ES-I3 (cell line): Measurements from ENCODE around the gene TRPV5.

Experiments
- H3K36me3 ChIP-seq: 2 replicates; pipeline ENCODE4 v1.6.1; 2013; ENCODE audit warnings: mild to moderate bottlenecking, low read length, control low read depth, moderate library complexity; ENCODE audit not compliant: insufficient read depth
- H3K4me1 ChIP-seq: 2 replicates; pipeline ENCODE4 v1.6.1; 2013; ENCODE audit warnings: mild to moderate bottlenecking, control low read depth, low read length; ENCODE audit not compliant: insufficient read depth
- H3K9ac ChIP-seq: 2 replicates; pipeline ENCODE4 v1.6.1; 2013; ENCODE audit warnings: low read depth, mild to moderate bottlenecking, low read length, moderate library complexity
- H3K9me3 ChIP-seq: 2 replicates; pipeline ENCODE4 v1.6.1; 2013; ENCODE audit warnings: mild to moderate bottlenecking, low read length, moderate library complexity; ENCODE audit not compliant: control insufficient read depth, insufficient read depth

TRPV5 gene

DNA sequence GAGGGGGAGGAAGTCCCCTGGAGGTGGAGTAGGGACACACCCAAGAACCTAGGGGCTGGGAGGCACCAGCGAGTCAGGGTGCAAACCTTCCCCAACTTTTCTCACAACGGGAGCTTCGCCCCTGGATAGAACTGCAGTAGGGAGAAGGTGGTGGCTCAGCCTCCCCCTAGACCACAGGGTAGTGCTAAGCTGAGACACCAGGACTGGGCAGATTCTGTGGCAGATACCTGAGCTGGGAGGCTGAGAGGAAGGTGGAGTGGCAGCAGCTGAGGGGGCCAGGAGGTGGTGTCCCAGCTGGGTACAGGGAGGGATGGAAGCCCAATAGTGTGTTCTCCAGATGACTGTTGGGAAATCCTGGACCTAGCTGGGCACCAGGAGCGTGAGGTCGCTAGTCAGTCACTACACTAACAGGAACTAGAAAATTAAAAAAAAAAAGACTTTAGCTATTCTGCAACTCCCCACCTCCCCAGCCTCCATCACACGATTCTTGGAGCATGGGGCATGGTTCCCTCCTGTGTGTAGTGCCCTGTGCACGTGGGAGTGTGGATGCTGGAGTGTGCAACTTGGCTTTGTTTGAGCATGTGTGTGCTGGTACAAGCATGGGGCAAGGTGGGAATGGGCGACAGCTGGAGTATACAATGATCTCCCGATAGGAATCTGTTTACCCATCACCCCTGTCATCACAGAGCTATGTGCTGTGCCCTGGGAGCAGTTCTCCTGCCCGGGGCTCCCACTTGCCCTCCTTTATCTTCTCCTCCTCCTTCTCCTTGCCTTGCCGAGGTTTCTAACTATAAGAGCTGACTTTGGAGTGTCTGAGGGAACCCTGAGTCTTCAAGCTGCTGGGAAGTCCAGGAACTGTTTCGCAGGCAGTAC is 39.2 kb downstream of the TRPV5 start:
- Histone ChIP-seq H3K36me3 (no peaks in the 10 kb centered on the region), H3K4me1 (0 out of 2 replicates have a peak, but pooled peaks cover 3% of the 10 kb centered on the region), H3K9me3 (no peaks in the 10 kb centered on the region), H3K9ac (no peak overlapping the region)

DNA sequence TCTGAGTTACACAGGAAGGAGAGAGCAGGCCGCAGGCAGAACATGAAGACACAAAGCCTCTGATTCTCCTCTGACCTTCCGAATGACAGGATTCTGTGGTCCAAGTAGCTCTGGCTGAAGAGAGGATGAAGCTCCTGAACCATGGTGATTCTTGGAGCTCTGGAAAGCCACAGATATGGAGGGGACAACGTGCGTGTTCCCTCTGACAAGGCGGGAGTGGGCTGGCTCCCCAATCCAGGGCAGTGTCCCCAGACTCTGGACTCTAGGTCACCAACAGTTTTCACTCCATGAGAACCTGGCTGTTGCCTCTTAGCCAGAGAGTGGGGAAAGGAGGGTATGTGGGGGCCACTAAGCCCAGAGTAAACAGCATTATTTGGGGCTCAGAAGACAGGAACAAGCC is 40.6 kb downstream of the TRPV5 start:
- H3K4me1 ChIP-seq = 0 out of 2 replicates have a peak, but pooled peaks cover 3% of the 10 kb centered on the region
- no peaks in the 10 kb centered on the region for H3K36me3 ChIP-seq
- no peaks in the 10 kb centered on the region for H3K9me3 ChIP-seq
- H3K9ac ChIP-seq = no peak overlapping the region

DNA sequence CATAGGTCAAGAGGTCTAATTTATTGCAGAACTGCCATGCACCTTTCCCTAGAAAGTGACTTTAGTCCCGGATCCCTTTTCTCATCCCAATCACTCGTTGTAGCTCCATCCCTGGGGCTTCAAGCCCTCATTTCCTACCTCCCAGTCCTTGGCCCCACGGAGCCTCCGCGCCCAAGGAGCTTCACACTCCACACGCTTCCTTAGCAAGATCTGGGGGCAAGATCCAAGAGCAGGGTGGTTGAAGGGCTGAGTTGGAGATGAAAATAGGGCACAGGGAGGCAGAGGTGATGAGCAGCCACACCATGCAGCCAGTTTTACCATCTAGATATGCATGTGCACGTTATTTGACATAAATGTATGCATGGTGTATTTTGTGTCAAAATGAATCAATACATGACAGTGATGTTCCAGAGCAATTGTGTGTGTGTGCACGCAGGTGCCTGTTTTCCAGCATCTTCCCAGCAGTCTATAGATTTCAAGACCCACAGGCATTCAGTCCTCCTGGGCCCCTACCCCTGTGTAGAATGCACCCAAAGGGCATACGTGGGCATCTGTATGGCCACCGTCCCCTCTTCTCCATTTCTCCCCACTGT is 42.0 kb downstream of the TRPV5 start:
- Histone ChIP-seq H3K9ac (no peak overlapping the region), H3K9me3 (no peaks in the 10 kb centered on the region), H3K4me1 (0 out of 2 replicates have a peak, but pooled peaks cover 3% of the 10 kb centered on the region), H3K36me3 (no peaks in the 10 kb centered on the region)

DNA sequence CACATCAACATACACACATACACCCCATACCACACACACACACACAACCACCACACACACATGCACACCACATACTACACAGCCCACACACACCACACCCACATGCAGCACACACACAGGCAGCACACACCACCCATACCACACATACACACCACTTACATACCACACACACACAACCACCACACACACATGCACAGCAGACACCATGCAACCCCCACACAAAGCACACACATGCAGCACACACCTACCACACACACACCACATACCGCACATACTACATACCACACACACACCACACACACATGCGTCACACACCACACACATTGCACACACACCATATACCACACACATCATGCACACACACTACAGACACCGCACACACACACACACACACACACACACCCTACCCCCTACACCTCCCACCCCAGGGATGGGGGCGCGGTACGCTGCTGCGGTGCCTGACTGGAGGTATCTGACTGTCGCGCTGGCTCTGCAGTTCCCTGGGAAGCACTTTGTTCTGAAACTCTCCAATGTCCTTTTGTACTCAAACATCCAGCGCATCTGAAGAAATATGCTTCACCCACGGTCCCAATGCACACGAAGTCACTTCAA is 42.6 kb downstream of the TRPV5 start:
- Histone ChIP-seq H3K9ac (no peak overlapping the region), H3K4me1 (0 out of 2 replicates have a peak, but pooled peaks cover 3% of the 10 kb centered on the region), H3K9me3 (no peaks in the 10 kb centered on the region), H3K36me3 (no peaks in the 10 kb centered on the region)

DNA sequence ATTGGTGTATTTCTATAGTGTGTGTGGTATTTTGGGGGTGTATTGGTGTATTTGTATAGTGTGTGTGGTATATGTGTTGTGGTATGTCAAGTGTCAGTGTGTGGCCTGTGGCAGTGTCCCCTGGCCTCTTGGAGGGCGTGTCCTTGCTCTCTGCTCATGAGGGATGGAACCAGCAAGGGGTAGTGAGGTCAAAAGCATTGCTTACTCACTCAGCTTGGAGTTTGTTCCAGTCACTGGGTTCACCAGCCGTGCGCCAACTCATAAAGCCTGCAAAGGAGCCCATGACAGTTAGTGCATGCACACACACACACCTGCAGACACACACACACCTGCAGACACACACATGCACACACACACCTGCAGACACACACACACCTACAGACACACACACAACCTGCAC is 43.7 kb downstream of the TRPV5 start:
- Histone ChIP-seq H3K9me3 (no peaks in the 10 kb centered on the region), H3K9ac (no peak overlapping the region), H3K4me1 (peaks cover 6% of the 10 kb centered on the region; the same call in 1 of the 2 replicates), H3K36me3 (no peaks in the 10 kb centered on the region)

DNA sequence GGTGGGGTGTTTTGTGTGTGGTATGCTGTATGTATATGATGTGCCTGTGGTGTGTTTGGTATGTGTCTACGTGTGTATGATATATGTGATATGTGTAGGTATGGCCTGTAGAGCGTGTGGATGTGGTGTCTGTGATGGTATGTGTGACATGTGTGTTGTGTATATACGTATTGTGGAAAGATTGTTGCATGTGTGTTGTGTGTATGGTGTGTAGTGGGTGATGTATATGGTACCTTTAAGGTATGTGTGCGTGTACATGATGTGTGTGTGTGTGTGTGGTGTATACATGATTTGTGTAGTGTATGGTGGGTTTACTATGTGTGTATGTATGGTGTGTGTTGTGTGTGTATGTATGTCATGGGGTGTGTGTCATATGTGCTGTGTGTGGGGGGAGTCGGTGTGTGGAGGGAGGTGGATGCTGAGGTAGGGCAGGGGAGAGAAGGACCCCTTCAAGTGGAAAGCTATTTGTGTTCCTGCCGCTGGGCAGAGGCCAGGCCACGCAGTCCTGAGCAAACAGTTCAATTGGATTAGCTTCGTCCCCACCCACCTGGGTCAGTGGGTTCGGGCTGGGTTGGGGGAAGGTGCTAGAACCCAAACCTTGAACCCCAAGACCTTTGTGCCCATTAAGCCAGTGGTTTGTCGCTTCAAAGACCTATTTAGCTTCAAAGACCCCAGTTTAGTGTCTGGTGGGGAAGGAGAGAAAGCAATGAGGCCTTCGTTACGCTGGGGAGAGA is 46.1 kb downstream of the TRPV5 start:
- H3K4me1 ChIP-seq = peaks cover 2% of the 10 kb centered on the region; the same call in 1 of the 2 replicates

DNA sequence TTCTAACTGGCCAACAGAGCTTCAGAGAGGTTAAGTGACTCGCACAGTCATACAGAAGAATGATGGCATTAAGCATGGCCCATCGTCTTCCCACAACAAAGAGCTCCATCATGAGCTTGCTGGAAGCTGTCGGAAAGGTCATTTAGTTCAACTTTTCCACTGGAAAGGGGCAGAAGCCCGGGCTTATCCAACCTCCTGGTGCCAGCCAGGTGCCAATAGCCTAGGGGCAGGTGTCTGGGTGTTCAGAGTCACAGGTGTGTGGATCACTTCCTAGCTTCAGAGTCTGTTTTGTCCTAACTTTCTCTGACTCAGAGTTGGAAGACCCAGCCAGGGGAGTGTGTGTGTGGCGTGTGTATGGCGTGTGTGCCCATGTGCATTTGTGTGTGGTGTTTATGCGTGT is 46.7 kb downstream of the TRPV5 start:
- no peaks in the 10 kb centered on the region for H3K36me3 ChIP-seq
- H3K9me3 ChIP-seq = no peaks in the 10 kb centered on the region
- peaks cover 2% of the 10 kb centered on the region; the same call in 1 of the 2 replicates for H3K4me1 ChIP-seq
- no peak overlapping the region for H3K9ac ChIP-seq

More for the DNA sequence above, 46.1 kb downstream of the TRPV5 start:
- Histone ChIP-seq H3K36me3 (no peaks in the 10 kb centered on the region), H3K9me3 (no peaks in the 10 kb centered on the region), H3K9ac (no peak overlapping the region)

DNA sequence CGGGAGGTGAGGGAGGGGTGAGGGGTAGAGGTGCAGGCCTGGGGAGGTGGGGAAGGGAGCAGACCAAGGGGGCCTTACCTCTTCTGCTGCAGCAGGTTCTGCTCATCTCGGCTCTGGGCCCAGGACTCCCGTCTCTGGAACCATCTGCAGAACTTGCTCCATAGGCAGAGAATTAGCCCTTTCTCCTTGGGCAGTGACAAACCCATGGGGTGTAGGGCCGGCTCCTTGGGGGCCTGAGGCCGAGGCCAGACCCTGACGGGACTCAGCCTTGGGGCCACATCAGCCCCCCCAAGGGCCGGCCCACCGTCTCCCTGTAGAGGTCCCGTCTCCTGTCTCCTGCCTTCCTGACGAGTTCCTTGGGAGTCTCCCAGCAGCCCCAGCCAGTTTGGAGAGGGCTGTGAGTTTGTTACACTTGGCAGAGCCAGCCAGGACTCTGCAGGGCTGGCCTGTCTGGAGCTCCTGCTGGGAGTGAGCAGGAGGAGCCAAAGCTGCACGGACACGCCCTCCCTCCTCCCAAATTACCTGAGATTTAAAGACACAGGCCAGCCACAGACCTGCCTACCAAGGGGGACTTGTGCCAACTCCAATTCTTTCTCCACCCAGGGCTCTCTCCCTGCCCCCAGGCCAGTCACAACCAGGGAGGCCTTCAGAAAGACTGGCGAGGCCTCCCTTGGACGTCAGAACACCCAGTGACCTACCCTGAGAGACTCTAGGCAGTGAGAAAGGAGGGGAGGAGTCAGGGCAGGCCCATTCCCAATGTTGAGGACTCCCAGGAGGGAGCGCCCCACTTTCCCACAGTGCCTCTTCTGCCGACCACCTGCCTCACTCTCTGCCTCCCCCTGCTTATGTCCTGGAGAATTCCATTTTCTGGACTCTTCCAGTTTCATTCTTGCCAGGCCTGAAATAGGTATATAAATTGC is 48.0 kb downstream of the TRPV5 start, which contains the start of gene TRPV6:
TRPV6 (minus strand) TSS at position 435 of the 920 bp plus-strand sequence.
- Histone ChIP-seq H3K4me1 (peaks cover 2% of the 10 kb centered on the region; the same call in 1 of the 2 replicates), H3K9ac (no peak within 1 kb of the TSS), H3K9me3 (no peaks in the 10 kb centered on the region), H3K36me3 (no peaks in the 10 kb centered on the region)

DNA sequence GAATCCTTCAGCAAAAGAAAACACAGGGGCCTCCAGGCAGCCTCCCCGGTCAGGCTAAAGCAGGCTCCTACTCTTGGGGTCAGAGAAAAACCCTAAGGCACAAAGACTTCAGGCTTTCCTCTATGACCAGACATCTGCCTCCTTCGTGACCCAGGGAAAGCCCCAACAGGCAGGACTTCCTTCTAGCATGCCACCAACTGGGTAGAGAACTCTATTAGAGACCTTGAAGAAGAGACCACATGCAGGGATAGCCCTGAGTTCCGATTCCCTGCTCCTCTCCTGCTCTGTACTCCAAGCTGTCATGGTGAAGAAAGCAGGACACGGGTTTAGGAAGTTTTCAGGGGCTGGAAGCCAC is 49.3 kb downstream of the TRPV5 start:
- no peak overlapping the region for H3K9ac ChIP-seq
- H3K4me1 ChIP-seq = peaks cover 2% of the 10 kb centered on the region; the same call in 1 of the 2 replicates
- H3K36me3 ChIP-seq = no peaks in the 10 kb centered on the region
- no peaks in the 10 kb centered on the region for H3K9me3 ChIP-seq

DNA sequence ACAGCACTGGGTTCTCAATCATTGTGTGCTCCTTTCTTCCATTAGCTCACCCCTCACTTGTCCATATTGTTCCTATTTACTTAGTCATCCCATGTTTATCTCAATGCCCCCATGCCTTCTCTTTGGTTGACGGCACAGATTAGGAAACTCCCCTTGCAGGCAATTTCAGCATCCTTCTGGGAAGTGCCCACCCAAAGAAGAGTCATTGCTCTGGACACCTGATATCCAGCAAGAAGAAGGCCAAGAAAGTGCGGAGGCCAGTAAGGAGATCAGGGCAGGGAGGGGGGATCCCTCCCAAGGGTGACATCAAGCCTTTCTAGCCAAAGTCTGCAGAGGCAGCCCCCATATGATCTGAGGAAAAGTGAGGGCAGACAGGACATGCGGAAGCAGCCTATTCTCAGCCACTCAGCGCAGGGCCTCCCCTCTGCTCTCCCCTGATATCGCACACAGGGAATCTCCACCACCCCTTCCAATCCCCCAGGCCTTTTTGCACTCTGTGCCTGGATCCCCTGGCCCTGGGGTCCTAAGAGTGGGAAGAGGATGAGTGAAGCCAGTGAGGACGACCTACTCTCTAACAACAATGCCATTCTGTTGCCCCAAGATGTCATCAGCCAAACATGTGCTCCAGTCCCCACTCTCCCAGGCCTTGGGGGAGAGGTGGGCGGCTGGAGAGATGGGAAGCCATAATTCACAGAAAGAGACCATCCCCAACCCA is 49.8 kb downstream of the TRPV5 start:
- H3K9ac ChIP-seq = no peak overlapping the region
- H3K36me3 ChIP-seq = no peaks in the 10 kb centered on the region
- H3K9me3 ChIP-seq = no peaks in the 10 kb centered on the region
- H3K4me1 ChIP-seq = peaks cover 2% of the 10 kb centered on the region; the same call in 1 of the 2 replicates

DNA sequence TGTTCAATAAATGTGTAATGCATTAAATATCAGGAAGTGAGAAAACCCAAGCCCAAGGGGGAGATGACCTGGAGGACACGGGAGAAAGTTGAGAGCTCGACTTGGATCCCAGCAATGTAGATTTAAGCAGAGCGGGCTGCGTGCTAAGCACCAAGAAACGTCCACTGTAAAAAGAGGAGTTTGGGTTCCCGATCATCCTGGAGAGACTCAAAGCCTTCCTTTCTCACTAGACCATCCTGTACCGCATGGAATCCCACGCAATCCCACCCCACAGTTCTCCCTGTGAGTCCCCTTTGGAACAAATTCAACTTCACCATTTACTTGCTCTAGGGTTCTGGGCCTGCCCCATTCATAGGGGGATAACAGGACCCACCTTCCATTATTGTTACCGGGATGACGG is 50.4 kb downstream of the TRPV5 start:
- no peak overlapping the region for H3K9ac ChIP-seq
- H3K9me3 ChIP-seq = no peaks in the 10 kb centered on the region
- no peaks in the 10 kb centered on the region for H3K36me3 ChIP-seq
- H3K4me1 ChIP-seq = peaks cover 2% of the 10 kb centered on the region; the same call in 1 of the 2 replicates

DNA sequence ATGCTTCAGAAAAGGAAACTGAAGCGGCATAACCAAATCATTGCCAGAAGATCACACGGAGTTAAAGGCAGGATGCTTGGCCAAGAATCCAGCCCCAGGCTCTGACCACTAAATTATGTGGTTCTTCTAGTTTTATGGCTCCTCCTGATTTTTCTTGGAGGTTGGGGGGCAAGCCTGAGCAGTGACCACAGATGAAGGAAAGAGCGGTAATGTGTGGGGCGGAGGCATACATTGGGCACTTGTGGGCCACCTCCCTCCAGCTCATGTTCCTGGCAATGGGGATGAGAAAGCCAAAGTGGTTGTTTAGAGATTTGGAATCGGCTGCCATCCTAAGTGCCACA is 51.2 kb downstream of the TRPV5 start:
- Histone ChIP-seq H3K36me3 (no peaks in the 10 kb centered on the region), H3K4me1 (peaks cover 2% of the 10 kb centered on the region; the same call in 1 of the 2 replicates), H3K9ac (no peak overlapping the region), H3K9me3 (no peaks in the 10 kb centered on the region)
